ENCODE data around the gene HHATL. TPM values are rescaled to one million over a fixed set of nuclear protein-coding genes. Genes with fewer than 3 reads are reported as not detected.

Gene HHATL
- total RNA-seq, 3 donors from 2014 or later (not counting 1 experiment from before 2014, with no cell fraction given) = not detected

GRCh38 chr3:42693530-42693930, 9.1 kb downstream of the HHATL start:
- no peak overlapping the region for H3K4me3 ChIP-seq (ENCODE audit: low read length)
- no peak for TF ChIP-seq CTCF (IDR thresholded peaks at IDR 0.05)
- DNase-seq (no peak), ATAC-seq (no peak)
- no peaks in the 10 kb centered on the region for H3K27me3 ChIP-seq (ENCODE audit: control insufficient read depth, insufficient read depth, low read length)
- Mint-ChIP-seq H3K36me3 (no peaks in the 10 kb centered on the region), H3K27ac (no peak overlapping the region), H3K4me3 (no peak overlapping the region), H3K9me3 (no peaks in the 10 kb centered on the region), H3K4me1 (peaks cover 0 to 3% of the 10 kb centered on the region in 2 donors), H3K27me3 (ENCODE audit: low read depth in 2 of 2) (peaks cover 0 to 10% of the 10 kb centered on the region in 2 donors)
- 71% methylated on average over 4 of the region's 4 CpGs for WGBS (ENCODE audit: insufficient coverage)
- intact Hi-C loops (cut with micrococcal nuclease) = no loop called here
- peaks cover 4% of the 10 kb centered on the region for H3K4me1 ChIP-seq (ENCODE audit: control insufficient read depth, insufficient read depth, low read length)
- no peak overlapping the region for H3K27ac ChIP-seq (ENCODE audit: low read length)
- H3K36me3 ChIP-seq (ENCODE audit: control insufficient read depth, insufficient read depth, low read length) = no peaks in the 10 kb centered on the region
- H3K9me3 ChIP-seq (ENCODE audit: control insufficient read depth, insufficient read depth, low read length) = no peaks in the 10 kb centered on the region

GRCh38 chr3:42692667-42693529, 9.7 kb downstream of the HHATL start:
- intact Hi-C loops (cut with micrococcal nuclease) = no loop called here
- ATAC-seq (no peak), DNase-seq (no peak)
- H3K9me3 Mint-ChIP-seq = no peaks in the 10 kb centered on the region
- no peak for TF ChIP-seq CTCF (IDR thresholded peaks at IDR 0.05)
- peaks cover 0 to 10% of the 10 kb centered on the region in 2 donors for H3K27me3 Mint-ChIP-seq (ENCODE audit: low read depth in 2 of 2)
- Histone ChIP-seq H3K36me3 (ENCODE audit: control insufficient read depth, insufficient read depth, low read length) (no peaks in the 10 kb centered on the region), H3K27me3 (ENCODE audit: control insufficient read depth, insufficient read depth, low read length) (no peaks in the 10 kb centered on the region), H3K27ac (ENCODE audit: low read length) (no peak overlapping the region), H3K4me1 (ENCODE audit: control insufficient read depth, insufficient read depth, low read length) (no peaks in the 10 kb centered on the region), H3K9me3 (ENCODE audit: control insufficient read depth, insufficient read depth, low read length) (no peaks in the 10 kb centered on the region), H3K4me3 (ENCODE audit: low read length) (no peak overlapping the region)
- no peak overlapping the region for H3K4me3 Mint-ChIP-seq
- no peak overlapping the region for H3K27ac Mint-ChIP-seq
- WGBS (ENCODE audit: insufficient coverage) = 88% methylated on average over 15 of the region's 17 CpGs
- H3K4me1 Mint-ChIP-seq = no peaks in the 10 kb centered on the region
- H3K36me3 Mint-ChIP-seq = no peaks in the 10 kb centered on the region

- H3K27ac ChIP-seq (ENCODE audit: low read length) = no peak overlapping the region
- Mint-ChIP-seq H3K9me3 (no peaks in the 10 kb centered on the region), H3K27ac (no peak overlapping the region), H3K4me1 (no peaks in the 10 kb centered on the region), H3K36me3 (no peaks in the 10 kb centered on the region), H3K27me3 (ENCODE audit: low read depth in 2 of 2) (peaks cover 0 to 8% of the 10 kb centered on the region in 2 donors), H3K4me3 (no peak overlapping the region)
- no peaks in the 10 kb centered on the region for H3K4me1 ChIP-seq (ENCODE audit: control insufficient read depth, insufficient read depth, low read length)
- 81% methylated on average over 12 of the region's 13 CpGs for WGBS (ENCODE audit: insufficient coverage)
- DNase-seq (no peak), ATAC-seq (no peak)
- no peaks in the 10 kb centered on the region for H3K36me3 ChIP-seq (ENCODE audit: control insufficient read depth, insufficient read depth, low read length)
- no peaks in the 10 kb centered on the region for H3K9me3 ChIP-seq (ENCODE audit: control insufficient read depth, insufficient read depth, low read length)
- intact Hi-C loops (cut with micrococcal nuclease) = no loop called here
- no peak overlapping the region for H3K4me3 ChIP-seq (ENCODE audit: low read length)
- TF ChIP-seq CTCF (IDR thresholded peaks at IDR 0.05) = no peak
- no peaks in the 10 kb centered on the region for H3K27me3 ChIP-seq (ENCODE audit: control insufficient read depth, insufficient read depth, low read length)
These were observed 10.6 kb downstream of the HHATL start for GRCh38 chr3:42691816-42692666.
